NCI-H510A (cell line): ENCODE data around the gene ANKRD17.

Source experiments
- DNase-seq: peaks from one replicate; lab custom pipeline; 2025; lab: John Stamatoyannopoulos, UW

ANKRD17 gene

DNA sequence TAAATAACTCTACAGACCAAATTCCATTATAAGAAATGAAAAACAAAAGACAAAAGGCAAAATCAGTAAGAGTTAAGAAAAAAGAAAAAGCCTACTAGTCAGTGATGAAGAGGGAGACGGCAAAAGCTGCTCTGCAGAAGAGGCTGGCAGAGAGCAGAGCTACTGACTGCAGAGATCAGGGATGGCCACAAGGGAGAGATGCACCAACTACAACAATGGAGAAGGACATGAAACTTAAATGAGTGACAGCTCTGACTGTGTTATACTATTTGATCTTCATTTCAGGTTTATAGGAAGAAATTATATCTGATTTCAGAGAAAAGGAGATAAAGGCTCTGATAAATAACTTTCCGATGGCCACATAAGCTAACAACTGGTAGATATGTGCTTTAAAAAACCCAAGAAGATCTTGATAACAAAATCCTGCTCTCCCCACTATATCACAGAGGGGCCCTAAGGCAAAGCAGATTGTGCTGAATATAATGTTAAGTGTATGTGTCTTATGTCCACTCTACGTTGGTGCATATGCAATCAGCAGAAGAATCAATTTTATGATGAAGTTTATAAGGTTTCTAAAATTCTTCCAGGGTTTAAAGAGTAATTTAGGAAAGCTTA is 130.7 kb downstream of the ANKRD17 start:
- DNase-seq = no peak

DNA sequence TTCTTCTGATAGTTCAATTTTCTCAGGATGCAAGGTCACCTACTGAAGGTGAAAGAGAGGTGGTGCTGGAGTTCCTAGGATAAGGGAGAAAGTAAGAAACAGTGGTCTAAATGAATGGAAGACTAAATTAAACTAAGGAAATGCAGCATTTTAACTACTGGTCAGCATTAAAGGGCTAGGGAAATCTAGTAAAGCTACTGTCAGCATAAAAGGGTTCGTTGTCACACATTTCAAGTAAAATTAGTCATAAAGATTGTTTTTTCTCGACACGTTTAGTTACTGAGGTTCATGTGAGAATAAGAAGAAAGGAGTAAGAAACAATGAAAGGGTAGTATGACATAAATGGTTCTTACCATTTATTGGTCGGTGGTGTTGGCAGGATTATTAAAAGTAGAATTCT is 149.1 kb downstream of the ANKRD17 start:
- no peak for DNase-seq

DNA sequence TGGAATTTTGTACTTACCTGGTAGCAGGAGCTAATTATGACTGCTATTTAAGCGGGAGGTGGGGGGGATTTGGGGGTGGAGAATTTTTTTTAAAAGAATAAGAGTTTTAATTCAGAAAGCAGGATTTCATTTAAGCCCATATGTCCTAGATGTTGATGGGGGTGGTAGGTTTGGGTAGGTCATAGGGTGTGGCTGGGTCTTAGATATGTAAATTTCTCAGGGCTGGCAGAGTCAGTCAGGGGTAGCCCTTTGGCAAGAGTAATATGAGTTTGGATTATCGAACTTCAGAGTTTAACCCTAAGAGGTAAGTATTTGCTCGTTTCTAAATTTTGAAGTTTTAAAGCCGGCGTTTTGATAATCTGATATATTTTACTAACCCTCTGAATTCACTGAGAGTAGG is 153.9 kb downstream of the ANKRD17 start:
- no peak for DNase-seq

DNA sequence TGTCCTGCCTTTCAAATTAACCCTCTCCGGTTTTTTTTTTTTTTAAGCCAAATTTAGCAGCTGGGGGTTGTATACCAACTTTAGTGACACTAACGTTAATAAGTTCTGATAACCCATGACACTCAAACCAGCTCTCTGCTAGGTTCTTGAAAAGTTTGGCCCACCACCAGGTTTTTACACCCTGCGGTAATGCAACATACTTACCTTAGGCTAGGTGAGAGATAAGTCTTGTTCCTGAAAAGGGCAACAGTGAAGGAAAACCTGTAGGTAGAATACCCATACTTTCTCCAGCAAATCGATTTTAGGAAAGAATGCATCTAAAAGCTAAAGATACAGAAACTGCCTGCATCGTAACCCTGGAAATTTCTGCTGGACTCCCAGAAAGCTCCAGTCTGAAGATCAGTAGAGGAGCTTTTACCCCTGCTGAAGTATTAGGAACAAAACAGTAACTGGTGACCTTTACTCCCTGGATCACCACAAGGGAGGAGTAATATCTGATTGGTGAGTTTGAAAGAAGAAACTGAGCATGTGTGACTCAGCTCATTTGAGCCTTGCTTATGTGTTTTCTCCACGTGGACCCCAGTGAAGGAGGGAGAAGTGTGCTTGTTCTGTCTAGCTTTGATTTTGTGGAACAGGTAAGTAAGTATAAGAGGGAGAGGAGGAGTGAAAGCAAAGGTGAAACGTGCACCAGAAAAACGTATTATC is 154.6 kb downstream of the ANKRD17 start:
- DNase-seq = no peak

DNA sequence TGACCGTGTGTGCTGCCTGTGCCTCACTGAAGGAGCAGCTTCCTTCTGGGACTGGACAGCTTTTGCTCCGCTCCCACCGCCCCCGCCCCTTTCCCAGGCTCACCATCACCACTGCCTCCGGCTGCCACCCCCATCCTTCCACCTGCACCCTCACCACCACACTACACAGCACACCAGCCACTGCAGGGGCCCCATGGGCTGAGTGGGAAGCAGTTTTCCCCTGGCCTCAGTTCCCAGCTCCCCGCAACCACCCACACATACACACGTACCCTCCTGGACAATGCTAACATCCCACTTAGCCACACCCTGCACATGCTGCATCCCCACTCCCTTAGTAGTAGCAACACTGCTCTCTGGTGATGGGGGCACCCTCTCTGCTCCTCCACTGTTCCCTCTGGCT is 159.5 kb downstream of the ANKRD17 start:
- DNase-seq = no peak

DNA sequence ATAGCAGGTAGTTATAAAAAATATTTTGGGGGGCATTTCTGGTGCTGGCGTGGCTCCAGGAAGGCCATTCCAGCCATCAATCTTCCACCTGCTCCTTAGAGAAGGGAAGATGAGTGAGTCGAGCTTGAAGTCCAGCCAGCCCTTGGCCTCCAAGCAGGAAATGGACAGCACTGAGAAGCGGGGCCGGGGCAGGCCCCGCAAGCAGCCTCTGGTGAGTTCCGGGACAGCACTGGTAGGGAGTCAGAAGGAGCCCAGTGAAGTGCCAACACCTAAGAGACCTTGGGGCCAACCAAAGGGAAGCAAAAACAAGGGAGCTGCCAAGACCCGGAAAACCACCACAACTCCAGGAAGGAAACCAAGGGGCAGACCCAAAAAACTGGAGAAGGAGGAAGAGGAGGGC is 159.9 kb downstream of the ANKRD17 start:
- no peak for DNase-seq

DNA sequence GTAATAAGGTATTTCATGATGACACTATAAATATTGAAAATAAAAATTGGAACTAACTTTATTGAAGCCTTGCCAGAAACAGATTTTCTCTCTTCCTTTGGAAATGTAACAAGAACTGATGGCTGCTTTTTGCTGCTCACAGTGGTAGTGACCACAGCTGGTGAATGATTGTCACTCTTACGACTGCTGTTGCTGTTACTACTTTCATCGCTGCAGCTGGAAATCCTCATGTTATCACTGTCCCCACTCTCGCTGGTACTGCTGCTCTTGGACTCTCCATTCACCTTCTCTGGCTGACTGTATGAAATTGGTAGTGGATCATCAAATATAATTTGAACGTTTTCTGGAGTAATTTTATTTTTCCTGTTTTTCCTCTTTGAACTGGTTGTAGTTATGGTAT is 160.6 kb downstream of the ANKRD17 start:
- no peak for DNase-seq

DNA sequence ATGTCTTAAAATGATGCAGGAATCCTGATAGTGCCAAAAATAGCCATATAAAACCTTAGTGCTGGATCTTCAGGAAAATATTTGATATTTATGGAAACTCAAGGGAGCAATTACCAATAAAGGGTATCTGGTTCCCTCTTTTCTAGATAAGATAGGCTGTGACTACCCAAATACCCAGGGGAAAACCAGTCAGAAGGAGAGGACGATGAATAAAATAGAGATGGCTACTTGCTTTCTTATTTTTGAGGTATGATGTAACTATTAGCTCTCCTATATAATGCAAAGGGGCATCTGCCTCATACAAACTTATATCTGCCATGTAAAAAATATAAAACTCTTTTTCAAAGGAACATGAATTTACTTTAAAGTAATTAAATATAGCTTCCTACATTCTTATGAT is 165.7 kb downstream of the ANKRD17 start:
- no peak for DNase-seq

DNA sequence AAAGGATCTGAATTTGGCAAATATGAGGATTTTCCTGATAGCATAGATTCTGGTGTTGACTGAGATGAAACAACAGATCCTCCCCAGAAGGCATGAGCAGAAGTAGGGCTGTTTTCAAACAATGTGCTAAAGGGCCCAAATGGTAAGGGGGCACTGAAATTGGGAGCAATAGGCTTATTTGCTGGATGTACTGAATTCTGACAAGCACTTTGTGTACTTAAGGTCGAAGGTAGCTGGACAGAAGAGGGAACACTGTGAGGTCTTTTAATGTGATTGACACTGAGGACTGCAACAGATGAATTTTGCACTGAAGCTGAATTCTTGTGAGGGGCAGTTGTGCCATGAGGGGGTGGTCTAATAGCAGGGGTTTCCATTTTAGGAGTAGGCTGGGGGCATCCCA is 167.9 kb downstream of the ANKRD17 start:
- DNase-seq = no peak

DNA sequence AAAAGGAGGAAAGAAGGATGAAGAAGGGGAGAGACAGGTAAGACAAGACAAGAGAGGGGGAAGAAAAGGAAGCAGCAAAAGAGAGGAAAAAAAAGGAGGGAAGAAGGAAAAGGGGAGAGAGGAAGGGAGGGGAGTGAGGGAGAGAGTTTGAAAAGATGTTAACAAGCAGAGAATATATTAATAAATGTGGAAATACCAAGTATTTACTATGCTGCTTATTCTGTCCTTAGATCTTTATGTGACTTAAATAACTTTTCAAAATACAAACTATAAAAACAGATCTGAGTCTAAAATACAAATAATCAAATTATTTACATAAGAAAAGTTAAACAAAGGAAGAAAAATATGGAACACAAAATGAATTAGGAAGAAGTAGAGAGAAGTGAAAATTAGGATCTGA is 170.7 kb downstream of the ANKRD17 start:
- DNase-seq = no peak

DNA sequence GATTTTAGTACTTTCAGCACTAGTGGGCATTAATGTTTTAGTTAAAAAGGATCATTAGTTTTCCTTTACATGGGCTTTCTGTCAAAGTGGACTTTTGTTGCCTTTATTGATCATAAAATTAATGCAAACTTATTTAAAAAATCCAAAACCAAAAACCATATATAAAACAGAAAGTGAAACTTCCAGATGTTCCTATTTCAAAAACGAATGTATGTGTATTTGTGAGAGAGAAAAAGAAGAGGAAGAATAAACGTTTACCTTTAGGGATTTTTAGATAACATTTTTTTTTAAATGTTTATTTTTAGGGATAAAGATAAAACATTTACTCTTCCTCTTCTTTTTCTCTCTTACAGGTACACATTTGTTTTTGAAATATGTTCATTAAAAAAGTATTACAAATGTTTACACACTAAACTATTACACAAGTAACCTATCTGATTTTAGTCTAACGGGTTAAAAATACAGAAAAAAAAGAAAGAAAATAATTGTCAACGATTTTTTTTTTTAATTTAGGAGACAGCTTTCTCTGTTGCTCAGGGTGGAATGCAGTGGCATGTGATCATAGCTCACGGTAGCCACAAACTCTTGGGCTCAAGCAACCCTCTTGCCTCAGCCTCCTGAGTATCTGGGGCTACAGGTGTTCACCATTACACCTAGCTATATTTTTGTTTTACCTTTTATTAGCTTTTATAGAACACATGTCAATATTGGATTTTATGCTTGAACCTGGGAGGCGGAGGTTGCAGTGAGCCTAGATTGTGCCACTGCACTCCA is 172.3 kb downstream of the ANKRD17 start:
- DNase-seq = no peak

DNA sequence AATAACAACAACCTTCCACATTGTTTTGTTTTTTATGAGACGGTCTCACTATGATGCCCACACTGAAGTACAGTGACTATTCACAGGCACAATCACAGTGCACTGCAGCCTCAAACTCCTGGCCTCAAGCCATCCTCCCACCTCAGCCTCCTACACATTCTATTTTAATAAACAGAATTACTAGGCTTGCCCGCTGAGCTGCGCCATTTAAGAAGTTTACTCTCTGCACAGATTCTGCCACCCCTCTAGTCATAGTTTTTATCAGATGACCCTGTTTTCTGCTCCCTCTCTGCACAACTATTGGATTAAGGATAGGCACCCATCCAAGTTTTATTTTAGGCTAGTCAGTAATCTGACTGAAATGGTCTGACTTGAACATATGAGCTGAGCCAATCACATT is 177.8 kb downstream of the ANKRD17 start:
- no peak for DNase-seq

DNA sequence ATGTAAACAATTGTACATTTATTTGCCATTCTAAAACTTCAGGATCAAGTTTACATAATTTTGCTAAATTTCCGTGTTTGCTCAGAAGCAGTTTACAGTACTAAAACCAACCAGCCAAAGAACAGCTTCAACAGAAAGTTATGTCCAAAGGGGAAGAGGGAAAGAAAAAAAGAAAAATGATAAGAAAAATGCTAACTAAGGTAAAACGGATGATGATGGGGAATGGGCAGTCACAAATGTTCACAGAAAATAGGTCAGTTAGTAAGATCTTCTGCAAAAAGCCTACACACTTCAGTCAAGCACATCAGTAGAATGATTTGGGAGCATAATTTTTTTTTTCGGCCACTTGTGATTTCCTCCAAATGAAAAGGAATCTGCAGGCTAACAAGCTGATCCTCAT is 182.8 kb downstream of the ANKRD17 start:
- no peak for DNase-seq

DNA sequence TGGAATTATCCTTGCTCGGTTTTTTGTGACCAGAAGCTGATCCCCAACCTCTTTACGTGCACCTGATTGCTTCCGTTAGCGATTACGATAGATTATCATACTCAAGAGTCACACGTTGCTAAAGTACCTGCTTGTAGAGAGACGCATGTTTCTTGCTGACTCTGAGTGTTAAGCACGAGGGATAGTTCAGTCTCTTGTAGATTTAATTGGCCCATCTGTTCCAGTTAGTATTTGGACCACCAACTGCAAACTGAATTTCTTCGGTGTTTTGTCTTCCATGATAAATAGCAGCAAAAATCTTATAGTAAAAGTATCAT is 188.6 kb downstream of the ANKRD17 start:
- peak; percentile 65 for DNase-seq

DNA sequence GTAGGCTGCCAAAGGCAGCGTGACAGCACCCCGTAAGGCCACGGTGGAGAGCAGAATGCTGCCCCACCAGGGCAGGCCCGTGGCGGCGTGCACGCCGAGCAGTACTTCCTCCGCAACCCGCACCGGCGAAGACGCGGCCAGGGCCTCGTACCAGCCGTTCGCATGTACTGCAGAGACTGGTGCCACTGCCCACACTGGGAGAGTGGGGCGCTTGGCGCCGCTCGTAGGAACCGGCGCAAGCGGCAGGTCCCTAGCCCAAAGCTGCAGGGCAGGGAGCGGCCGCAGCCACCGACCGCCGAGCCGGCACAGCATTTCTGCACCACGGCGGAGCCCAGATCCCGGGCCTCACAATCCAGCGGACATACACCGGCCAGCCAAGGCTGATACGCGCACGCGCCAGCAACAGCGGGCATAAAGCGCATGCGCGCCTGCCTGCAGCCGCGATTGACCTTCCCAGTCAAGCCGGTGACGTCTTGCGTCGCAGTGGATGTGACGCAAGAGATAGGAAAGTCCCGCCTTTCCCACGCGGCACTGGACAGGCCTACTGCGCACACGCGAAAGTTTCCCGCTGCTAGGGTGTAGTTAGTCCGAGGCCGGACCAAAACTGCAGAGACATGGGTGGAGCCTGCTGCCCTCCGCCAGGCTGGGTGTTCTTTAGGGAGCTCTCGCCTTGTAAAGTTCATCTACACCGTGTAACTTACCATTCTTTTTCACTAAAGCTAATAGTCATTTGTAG is 189.1 kb downstream of the ANKRD17 start, which contains the start of gene COX18:
Gene COX18 (minus strand): TSS at position 379 of the 736 bp plus-strand sequence. CDS start 67 bp downstream, at position 312.
- peak; percentile 95 for DNase-seq

DNA sequence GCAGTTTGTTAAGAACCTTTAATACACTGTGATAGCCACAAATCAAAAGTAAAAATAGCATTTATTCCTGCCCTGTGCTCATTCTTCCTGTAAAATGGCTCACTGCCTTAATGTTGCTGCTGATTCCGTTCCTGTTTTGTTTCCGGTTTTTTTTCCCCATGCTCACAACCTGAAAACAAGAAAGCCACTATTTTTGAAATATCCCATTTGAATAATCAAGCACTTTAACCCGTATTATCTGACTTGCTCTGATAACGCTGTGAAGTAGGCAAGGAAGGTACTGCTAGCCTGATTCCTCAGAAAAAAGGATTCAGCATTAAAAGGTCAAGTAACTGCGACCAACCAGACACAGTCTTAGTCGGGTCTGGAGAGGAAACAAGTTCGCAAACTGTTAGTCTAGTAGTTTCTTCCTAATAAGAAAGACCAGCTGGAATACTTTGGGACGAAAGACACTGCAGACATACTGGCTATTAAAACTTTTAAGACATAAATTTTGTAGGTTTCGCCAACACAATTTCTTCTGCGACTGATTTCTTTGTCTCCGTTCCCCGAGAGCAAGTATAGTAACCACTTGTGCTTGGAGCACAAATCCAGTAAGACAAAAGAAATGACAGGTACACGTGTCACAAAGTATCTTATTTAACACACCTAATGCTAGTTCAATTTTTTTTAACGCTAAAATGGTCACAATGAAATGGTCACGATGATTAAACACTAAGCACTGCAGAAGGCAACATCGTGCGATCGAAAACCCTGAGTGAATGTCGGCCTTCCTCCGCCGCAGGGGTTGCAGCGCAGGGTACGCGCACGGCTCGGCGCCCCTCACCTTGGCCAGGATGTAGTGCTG is 189.9 kb downstream of the ANKRD17 start:
- peak; percentile 13 for DNase-seq

DNA sequence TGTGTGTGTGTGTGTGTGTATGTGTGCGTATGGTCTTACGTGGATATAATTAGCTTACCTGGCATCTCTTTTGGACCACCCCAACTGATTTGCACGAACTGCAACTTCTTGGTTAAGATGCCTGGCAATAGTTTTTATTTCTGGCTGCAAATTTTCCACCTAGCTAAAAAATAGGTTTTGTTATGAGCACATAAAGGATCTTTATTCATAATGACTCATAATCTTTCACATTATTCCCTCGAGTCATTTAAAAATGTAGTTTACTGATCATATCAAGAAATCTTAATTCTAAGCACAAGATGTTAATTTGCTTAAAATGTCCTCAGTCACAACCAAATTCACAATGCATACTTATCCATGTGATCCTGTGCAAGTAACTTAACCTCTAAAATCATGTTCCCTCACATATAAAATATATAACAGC is 190.6 kb downstream of the ANKRD17 start:
- DNase-seq = no peak

DNA sequence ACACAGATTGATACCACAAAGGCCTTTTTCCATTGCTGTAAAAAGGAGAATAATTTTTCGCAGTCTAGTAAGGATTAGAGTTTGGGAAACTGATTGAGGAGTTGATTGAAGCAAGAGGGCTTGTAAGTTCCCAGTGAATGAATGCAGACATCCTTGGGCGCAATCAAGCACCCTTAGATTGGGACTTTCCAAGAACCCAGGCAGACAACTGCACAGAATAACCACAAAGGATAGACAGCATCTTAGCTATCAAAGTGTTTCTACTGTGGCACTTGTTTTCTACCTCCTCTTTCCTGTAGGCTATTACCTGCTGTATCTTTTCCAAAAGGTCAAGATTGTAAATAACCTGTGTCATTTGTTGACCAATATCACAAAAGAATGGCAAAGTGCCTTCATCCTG is 191.7 kb downstream of the ANKRD17 start:
- DNase-seq = no peak

DNA sequence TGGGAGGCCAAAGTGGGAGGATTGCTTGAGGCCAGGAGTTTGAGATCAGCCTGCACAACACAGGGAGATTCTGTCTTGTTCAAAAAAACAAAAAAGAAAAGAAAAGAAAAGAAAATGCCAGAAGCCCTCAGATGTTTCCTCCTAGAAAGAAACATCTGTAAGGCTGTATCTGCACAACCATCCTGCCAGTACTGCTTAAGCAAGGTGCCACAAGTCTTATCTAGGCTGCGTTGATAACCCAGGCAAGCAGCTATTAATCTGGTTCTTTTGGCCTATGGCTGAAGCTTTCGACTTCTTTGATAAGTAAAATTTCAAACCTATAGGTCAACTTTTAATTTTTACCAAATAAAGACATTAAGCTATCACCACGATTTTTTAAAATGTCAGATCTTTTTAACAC is 192.2 kb downstream of the ANKRD17 start:
- no peak for DNase-seq

DNA sequence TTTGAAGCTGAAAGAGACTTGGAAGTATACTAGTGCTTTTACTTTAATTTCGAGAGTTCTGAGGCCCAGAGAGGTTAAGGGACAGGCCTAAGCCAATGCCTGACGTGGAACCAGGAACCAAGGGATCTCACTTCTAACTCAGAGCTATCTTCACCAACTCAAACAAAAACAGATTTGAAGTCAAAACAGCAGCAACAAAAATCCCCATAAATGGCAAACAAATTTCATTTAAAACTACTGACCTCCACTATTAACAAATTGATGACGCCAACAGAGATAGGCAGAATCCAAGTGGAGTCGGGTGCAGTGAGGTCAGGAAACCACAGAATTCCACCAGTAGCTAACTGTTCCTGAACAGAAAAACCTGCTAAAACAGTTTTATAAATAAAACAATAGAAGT is 194.1 kb downstream of the ANKRD17 start:
- no peak for DNase-seq

DNA sequence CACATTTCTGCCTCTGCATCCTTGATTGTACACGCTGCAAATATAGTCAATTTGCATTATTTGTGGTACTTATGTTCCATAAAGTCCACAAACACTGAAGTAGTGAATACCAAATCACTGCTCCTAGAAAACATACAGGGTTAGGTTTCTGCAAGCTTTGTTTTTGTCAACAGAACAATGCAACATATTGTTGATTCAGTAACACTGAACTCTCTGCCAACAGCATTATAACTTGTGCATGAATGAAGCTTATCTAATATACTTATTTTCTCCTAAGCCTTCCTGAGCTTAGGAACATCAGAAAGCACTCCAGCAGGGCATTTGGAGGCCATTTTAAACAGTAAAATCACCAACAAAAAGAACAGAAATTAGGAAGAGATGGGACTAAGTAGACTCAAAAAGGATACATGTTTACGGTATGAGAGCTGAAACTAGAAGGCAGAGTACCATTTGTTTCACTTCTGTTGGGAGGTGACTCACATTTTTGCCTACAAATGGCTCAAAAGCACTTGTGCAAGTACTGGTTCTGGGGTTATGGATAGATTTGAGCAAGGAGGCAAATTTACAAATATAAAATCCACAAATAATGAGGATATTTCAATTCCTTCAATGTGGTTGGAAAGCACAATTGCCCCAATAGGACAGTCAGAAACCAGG is 203.2 kb downstream of the ANKRD17 start:
- DNase-seq = no peak
